IMR-90 (cell line): ENCODE data around the gene BDKRB1. TPM values are rescaled to one million over a fixed set of nuclear protein-coding genes. Genes with fewer than 3 reads are reported as not detected.

Experiments used
- ATAC-seq: fragments of 200-7000 bp; cut with Tn5 transposase; 2 replicates; pipeline ENCODE4 v1.9.1; 2020; ENCODE audit warnings: low read depth, mild to moderate bottlenecking, moderate library complexity
- BruUV-seq: library from RNA; stranded (reverse); fragments of 400-500 nt; replicated peaks from 2 replicates; lab custom pipeline; 2021; lab: Mats Ljungman, UMichigan
- CTCF ChIA-PET: fragments of 300-600 bp; formaldehyde crosslinking; extraction: SDS; loops from one replicate; lab custom pipeline; 2021; ENCODE audit warnings: antibody characterized with exemption; lab: Yijun Ruan, JAX
- POLR2A ChIA-PET: fragments of 300-600 bp; sonication (Branson Sonifier 250); formaldehyde crosslinking; loops from one replicate; lab custom pipeline; 2022; ENCODE audit warnings: antibody characterized with exemption; ENCODE audit not compliant: unreplicated experiment; lab: Charles Lee
- DNase-seq: peaks from one replicate; pipeline ENCODE4 v3.0.0; 2013
- H2AFZ ChIP-seq: replicated peaks from 2 replicates; pipeline ENCODE3; 2013; ENCODE audit warnings: low read length, mild to moderate bottlenecking; ENCODE audit not compliant: poor library complexity
- H2AK5ac ChIP-seq: 2 replicates; pipeline ENCODE4 v1.6.1; 2013; ENCODE audit warnings: low read depth, low read length, inconsistent platforms
- H2AK9ac ChIP-seq: replicated peaks from 2 replicates; pipeline ENCODE3; 2013; ENCODE audit warnings: mild to moderate bottlenecking, low read depth, low read length, moderate library complexity; ENCODE audit not compliant: poor library complexity
- H2BK120ac ChIP-seq: 2 replicates; pipeline ENCODE4 v1.6.1; 2013; ENCODE audit warnings: low read depth, low read length, inconsistent platforms
- H2BK15ac ChIP-seq: 3 replicates; pipeline ENCODE4 v1.6.1; 2013; ENCODE audit warnings: low read depth, low read length, inconsistent platforms
- H2BK20ac ChIP-seq: 2 replicates; pipeline ENCODE4 v1.6.1; 2013; ENCODE audit warnings: low read depth, mild to moderate bottlenecking, inconsistent platforms, low read length, moderate library complexity
- H2BK5ac ChIP-seq: 2 replicates; pipeline ENCODE4 v1.6.1; 2013; ENCODE audit warnings: mild to moderate bottlenecking, low read depth, low read length, inconsistent platforms; ENCODE audit not compliant: poor library complexity, severe bottlenecking
- H3K14ac ChIP-seq: replicated peaks from 2 replicates; pipeline ENCODE4 v1.6.1; 2013; ENCODE audit warnings: low read depth, low read length, inconsistent platforms
- H3K18ac ChIP-seq: 2 replicates; pipeline ENCODE4 v1.6.1; 2013; ENCODE audit warnings: low read depth, low read length, control low read depth
- H3K23ac ChIP-seq: 2 replicates; pipeline ENCODE4 v1.6.1; 2013; ENCODE audit warnings: low read depth, low read length, inconsistent platforms
- H3K27ac ChIP-seq: 2 replicates; pipeline ENCODE4 v1.5.1; 2013; ENCODE audit warnings: mild to moderate bottlenecking, control low read depth, low read length; ENCODE audit not compliant: insufficient read depth
- H3K27me3 ChIP-seq: 2 replicates; pipeline ENCODE4 v1.6.1; 2013; ENCODE audit warnings: low read length; ENCODE audit not compliant: control insufficient read depth, insufficient read depth
- H3K36me3 ChIP-seq: 2 replicates; pipeline ENCODE4 v1.6.1; 2013; ENCODE audit warnings: low read length, mixed read lengths; ENCODE audit not compliant: control insufficient read depth, insufficient read depth
- H3K4ac ChIP-seq: 2 replicates; pipeline ENCODE4 v1.6.1; 2013; ENCODE audit warnings: low read depth, low read length, inconsistent platforms
- H3K4me1 ChIP-seq: 2 replicates; pipeline ENCODE4 v1.6.1; 2013; ENCODE audit warnings: low read length, mixed read lengths; ENCODE audit not compliant: control insufficient read depth, insufficient read depth
- H3K4me2 ChIP-seq: 2 replicates; pipeline ENCODE4 v1.6.1; 2013; ENCODE audit warnings: low read depth, mild to moderate bottlenecking, control low read depth, low read length, moderate library complexity
- H3K4me3 ChIP-seq: 2 replicates; pipeline ENCODE4 v1.5.1; 2013; ENCODE audit warnings: low read depth, mild to moderate bottlenecking, control low read depth, low read length, moderate library complexity; ENCODE audit not compliant: insufficient read depth
- H3K56ac ChIP-seq: 2 replicates; pipeline ENCODE4 v1.6.1; 2013; ENCODE audit warnings: low read length, inconsistent platforms; ENCODE audit not compliant: insufficient read depth; ENCODE audit errors: extremely low read depth
- H3K79me1 ChIP-seq, 2 experiments: 2 replicates each; pipeline ENCODE4 v1.6.1; 2013; ENCODE audit warnings: low read length in 2 of 2, inconsistent platforms in 1 of 2, low read depth in 1 of 2
- H3K9ac ChIP-seq: 2 replicates; pipeline ENCODE4 v1.6.1; 2013; ENCODE audit warnings: low read depth, low read length, control low read depth
- H3K9me1 ChIP-seq: 2 replicates; pipeline ENCODE4 v1.6.1; 2013; ENCODE audit warnings: low read length, inconsistent platforms; ENCODE audit not compliant: insufficient read depth
- H3K9me3 ChIP-seq: 2 replicates; pipeline ENCODE4 v1.6.1; 2013; ENCODE audit warnings: low read length; ENCODE audit not compliant: control insufficient read depth, insufficient read depth
- H4K20me1 ChIP-seq: 2 replicates; pipeline ENCODE4 v1.6.1; 2013; ENCODE audit warnings: low read length, inconsistent platforms; ENCODE audit not compliant: insufficient read depth
- H4K5ac ChIP-seq: 2 replicates; pipeline ENCODE4 v1.6.1; 2013; ENCODE audit warnings: mild to moderate bottlenecking, low read depth, low read length, control low read depth
- H4K8ac ChIP-seq, 2 experiments: 2 replicates each; pipeline ENCODE4 v1.6.1; 2013; ENCODE audit warnings: low read depth in 2 of 2, low read length in 2 of 2, control low read depth in 1 of 2, inconsistent platforms in 1 of 2
- H4K91ac ChIP-seq: 2 replicates; pipeline ENCODE4 v1.6.1; 2013; ENCODE audit warnings: low read depth, low read length, inconsistent platforms; ENCODE audit not compliant: insufficient read depth
- CEBPB ChIP-seq: IDR thresholded peaks from 2 replicates; pipeline ENCODE4 v1.6.1; 2012; ENCODE audit warnings: low read depth, low read length, improper control_type of control experiment
- CHD1 ChIP-seq: IDR thresholded peaks from 2 replicates; pipeline ENCODE4 v1.6.1; 2012; ENCODE audit warnings: low read depth, low read length, improper control_type of control experiment
- FOS ChIP-seq: fragments of 150-350 bp; IDR thresholded peaks from 2 replicates; pipeline ENCODE4 v1.6.1; 2016; ENCODE audit warnings: low read depth, low read length
- MAFK ChIP-seq: IDR thresholded peaks from 2 replicates; pipeline ENCODE4 v1.6.1; 2012; ENCODE audit warnings: low read depth, low read length, improper control_type of control experiment
- MAZ ChIP-seq: IDR thresholded peaks from 2 replicates; pipeline ENCODE4 v1.6.1; 2012; ENCODE audit warnings: low read depth, mild to moderate bottlenecking, low read length, improper control_type of control experiment, moderate library complexity, borderline replicate concordance
- MXI1 ChIP-seq: IDR thresholded peaks from 2 replicates; pipeline ENCODE4 v1.6.1; 2012; ENCODE audit warnings: low read depth, mild to moderate bottlenecking, low read length, moderate library complexity, borderline replicate concordance
- NFE2L2 ChIP-seq: fragments of 150-350 bp; IDR thresholded peaks from 2 replicates; pipeline ENCODE4 v1.6.1; 2016; ENCODE audit warnings: low read depth, mild to moderate bottlenecking, low read length
- POLR2A ChIP-seq: IDR thresholded peaks from 2 replicates; pipeline ENCODE4 v1.6.1; 2012; ENCODE audit warnings: mild to moderate bottlenecking, low read depth, low read length
- RAD21 ChIP-seq: IDR thresholded peaks from 2 replicates; pipeline ENCODE4 v1.6.1; 2012; ENCODE audit warnings: low read length, improper control_type of control experiment
- RCOR1 ChIP-seq: IDR thresholded peaks from 2 replicates; pipeline ENCODE4 v1.6.1; 2012; ENCODE audit warnings: mild to moderate bottlenecking, low read length, improper control_type of control experiment; ENCODE audit not compliant: insufficient replicate concordance
- SMC3 ChIP-seq: fragments of 150-350 bp; IDR thresholded peaks from 2 replicates; pipeline ENCODE4 v1.6.1; 2016; ENCODE audit warnings: low read depth, mild to moderate bottlenecking, antibody characterized with exemption, low read length, moderate library complexity
- whole genome bisulfite sequencing, 2 experiments: methylation state at CpG; one replicate each; pipeline versions ENCODE4 v1.1.5 to v1.1.7; 2013; ENCODE audit warnings: missing lambda C conversion rate in 2 of 2; ENCODE audit not compliant: insufficient read length in 1 of 2; ENCODE audit errors: extremely low coverage in 2 of 2; 5-methylcytosine and 5-hydroxymethylcytosine counted together
- dilution Hi-C: fragments of 300-500 bp; cut with HindIII; formaldehyde crosslinking; loops from one replicate; pipeline ENCODE4 v1.14.3; 2018; ENCODE audit warnings: low sequenced_read_pairs; ENCODE audit not compliant: unreplicated experiment
- in situ Hi-C: fragments of 300-500 bp; cut with MboI; formaldehyde crosslinking; loops from 3 replicates; pipeline ENCODE4 v1.14.3; 2019; ENCODE audit warnings: low sequenced_read_pairs, inconsistent platforms, mixed read lengths
- intact Hi-C: fragments of 100-400 bp; cut with micrococcal nuclease; formaldehyde crosslinking; loops from 2 replicates; pipeline ENCODE4 v1.10.0; 2022
- polyA plus RNA-seq, 3 experiments: library from polyadenylated mRNA; depleted of rRNA; stranded (reverse); fragments of >200 nt; gene quantifications; 2 replicates each; pipeline ENCODE4 v1.2.3, GENCODE V29; 2012; ENCODE audit warnings: low replicate concordance in 1 of 3
- total RNA-seq: library from RNA; depleted of rRNA; stranded (reverse); fragments of >200 nt; gene quantifications from 2 replicates; pipeline ENCODE4 v1.2.3, GENCODE V29; 2012
- TF ChIP-seq, protein P1 (sequence below): conservative IDR thresholded peaks from 2 replicates; pipeline ENCODE4 v1.5.1; 2012; ENCODE audit warnings: mild to moderate bottlenecking, low read depth, low read length, improper control_type of control experiment
- TF ChIP-seq, protein P2 (sequence below): fragments of 150-350 bp; IDR thresholded peaks from 2 replicates; pipeline ENCODE4 v1.6.1; 2017; ENCODE audit warnings: mild to moderate bottlenecking, antibody characterized with exemption, low read length, low read depth
- TF ChIP-seq, protein P3 (sequence below): fragments of 150-350 bp; IDR thresholded peaks from 2 replicates; pipeline ENCODE4 v1.6.1; 2016; ENCODE audit warnings: low read depth, mild to moderate bottlenecking, low read length, moderate library complexity, borderline replicate concordance

Gene BDKRB1
- total and polyA plus RNA-seq, 2 of the 4 experiments (the other 2 are of a cell fraction), result 56.5 to 130 TPM

DNA sequence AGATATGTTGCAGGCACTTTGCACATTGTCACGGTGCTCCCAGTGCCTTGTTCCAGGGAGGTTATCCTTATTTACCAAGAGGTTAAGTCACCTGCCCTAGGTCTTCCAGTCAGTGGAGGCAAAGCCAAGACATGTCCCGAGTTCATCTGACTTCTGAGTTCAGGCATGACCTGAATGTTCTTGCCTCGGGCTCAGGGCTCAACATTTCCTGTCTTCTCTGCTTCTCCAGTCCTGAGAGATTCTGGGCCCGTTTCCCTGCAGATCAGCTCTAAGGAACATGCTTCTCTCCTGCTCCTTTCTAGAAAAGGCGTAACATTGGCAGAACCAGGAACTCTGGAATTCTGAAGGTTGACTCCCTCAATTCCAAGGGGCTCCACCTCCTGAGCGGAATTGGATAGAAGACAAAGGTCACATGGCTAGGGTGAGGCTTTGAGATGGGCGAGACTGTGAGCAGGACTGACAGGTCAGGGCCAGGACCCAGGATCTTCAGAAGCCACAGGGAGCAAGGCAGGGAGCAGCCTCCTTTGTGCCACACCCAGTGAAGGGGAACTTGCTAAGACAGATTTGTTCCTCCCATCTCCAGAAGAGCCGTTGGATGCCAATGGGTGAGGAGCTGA is 31.4 kb upstream of the BDKRB1 start:
- POLR2A ChIA-PET, result no interaction called here
- no peak overlapping the region for H3K4me3 ChIP-seq
- H3K18ac ChIP-seq, result no peak overlapping the region
- ATAC-seq, result no peak
- peak overlapping the region; percentile 50 for H2BK5ac ChIP-seq
- CTCF ChIA-PET, result no interaction called here
- peaks cover 53% of the 10 kb centered on the region for H4K20me1 ChIP-seq
- no peaks in the 10 kb centered on the region for H3K27me3 ChIP-seq
- no peak overlapping the region for H2BK15ac ChIP-seq
- H4K8ac ChIP-seq, result peak overlapping the region; percentile 4 to 45; a peak in 1 of 4 replicates
- H3K79me1 ChIP-seq, result peaks cover 61 to 91% of the 10 kb centered on the region in 2 experiments
- peak overlapping the region; percentile 15; the same call in 1 of the 2 replicates for H3K27ac ChIP-seq
- H3K4me1 ChIP-seq, result peaks cover 29% of the 10 kb centered on the region
- WGBS, 2 experiments, result 83% methylated on average over 5 of the region's 8 CpGs; no CpG with 5 or more reads in 1 of the 2 experiments
- H2BK20ac ChIP-seq, result peak overlapping the region; percentile 14
- H3K9ac ChIP-seq, result no peak overlapping the region
- DNase-seq, result no peak
- H3K4me2 ChIP-seq, result no peak overlapping the region
- H2BK120ac ChIP-seq, result peak overlapping the region; percentile 58
- peak overlapping the region; percentile 69 for H3K4ac ChIP-seq
- H3K56ac ChIP-seq, result no peak overlapping the region
- peak overlapping the region; percentile 41 for H3K23ac ChIP-seq
- no TSS peak for BruUV-seq
- no peak overlapping the region for H2AFZ ChIP-seq
- peaks cover 82% of the 10 kb centered on the region for H3K36me3 ChIP-seq
- H2AK5ac ChIP-seq, result peak overlapping the region; percentile 10; the same call in 1 of the 2 replicates
- peak overlapping the region; percentile 1 for H2AK9ac ChIP-seq
- in situ Hi-C loops, result no loop called here
- peak overlapping the region; percentile 64 for H4K91ac ChIP-seq
- no peaks in the 10 kb centered on the region for H3K9me3 ChIP-seq
- intact Hi-C loops, result no loop called here
- no peak overlapping the region for H4K5ac ChIP-seq
- H3K14ac ChIP-seq, result 0 out of 2 replicates have a peak overlapping the region, but pooled peaks have one; percentile 6
- dilution Hi-C loops, result no loop called here
- TF ChIP-seq SMC3, result no peak
- TF ChIP-seq MAFK, result no peak
- TF ChIP-seq, protein P1, sequence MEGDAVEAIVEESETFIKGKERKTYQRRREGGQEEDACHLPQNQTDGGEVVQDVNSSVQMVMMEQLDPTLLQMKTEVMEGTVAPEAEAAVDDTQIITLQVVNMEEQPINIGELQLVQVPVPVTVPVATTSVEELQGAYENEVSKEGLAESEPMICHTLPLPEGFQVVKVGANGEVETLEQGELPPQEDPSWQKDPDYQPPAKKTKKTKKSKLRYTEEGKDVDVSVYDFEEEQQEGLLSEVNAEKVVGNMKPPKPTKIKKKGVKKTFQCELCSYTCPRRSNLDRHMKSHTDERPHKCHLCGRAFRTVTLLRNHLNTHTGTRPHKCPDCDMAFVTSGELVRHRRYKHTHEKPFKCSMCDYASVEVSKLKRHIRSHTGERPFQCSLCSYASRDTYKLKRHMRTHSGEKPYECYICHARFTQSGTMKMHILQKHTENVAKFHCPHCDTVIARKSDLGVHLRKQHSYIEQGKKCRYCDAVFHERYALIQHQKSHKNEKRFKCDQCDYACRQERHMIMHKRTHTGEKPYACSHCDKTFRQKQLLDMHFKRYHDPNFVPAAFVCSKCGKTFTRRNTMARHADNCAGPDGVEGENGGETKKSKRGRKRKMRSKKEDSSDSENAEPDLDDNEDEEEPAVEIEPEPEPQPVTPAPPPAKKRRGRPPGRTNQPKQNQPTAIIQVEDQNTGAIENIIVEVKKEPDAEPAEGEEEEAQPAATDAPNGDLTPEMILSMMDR, result no peak
- TF ChIP-seq RCOR1, result no peak
- TF ChIP-seq MXI1, result no peak
- no peak for TF ChIP-seq CHD1
- TF ChIP-seq MAZ, result no peak
- TF ChIP-seq POLR2A, result no peak
- no peak for TF ChIP-seq NFE2L2
- TF ChIP-seq RAD21, result no peak
- TF ChIP-seq, protein P2, sequence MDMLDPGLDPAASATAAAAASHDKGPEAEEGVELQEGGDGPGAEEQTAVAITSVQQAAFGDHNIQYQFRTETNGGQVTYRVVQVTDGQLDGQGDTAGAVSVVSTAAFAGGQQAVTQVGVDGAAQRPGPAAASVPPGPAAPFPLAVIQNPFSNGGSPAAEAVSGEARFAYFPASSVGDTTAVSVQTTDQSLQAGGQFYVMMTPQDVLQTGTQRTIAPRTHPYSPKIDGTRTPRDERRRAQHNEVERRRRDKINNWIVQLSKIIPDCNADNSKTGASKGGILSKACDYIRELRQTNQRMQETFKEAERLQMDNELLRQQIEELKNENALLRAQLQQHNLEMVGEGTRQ, result no peak
- no peak for TF ChIP-seq CEBPB
- TF ChIP-seq, protein P3, sequence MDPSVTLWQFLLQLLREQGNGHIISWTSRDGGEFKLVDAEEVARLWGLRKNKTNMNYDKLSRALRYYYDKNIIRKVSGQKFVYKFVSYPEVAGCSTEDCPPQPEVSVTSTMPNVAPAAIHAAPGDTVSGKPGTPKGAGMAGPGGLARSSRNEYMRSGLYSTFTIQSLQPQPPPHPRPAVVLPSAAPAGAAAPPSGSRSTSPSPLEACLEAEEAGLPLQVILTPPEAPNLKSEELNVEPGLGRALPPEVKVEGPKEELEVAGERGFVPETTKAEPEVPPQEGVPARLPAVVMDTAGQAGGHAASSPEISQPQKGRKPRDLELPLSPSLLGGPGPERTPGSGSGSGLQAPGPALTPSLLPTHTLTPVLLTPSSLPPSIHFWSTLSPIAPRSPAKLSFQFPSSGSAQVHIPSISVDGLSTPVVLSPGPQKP, result no peak
- no peak for TF ChIP-seq FOS
- peaks cover 57% of the 10 kb centered on the region for H3K9me1 ChIP-seq
